K562 (cell line): ENCODE results near the gene VIM. TPM values are rescaled to one million over a fixed set of nuclear protein-coding genes. Genes with fewer than 3 reads are reported as not detected.

Experiments used
- AFF1 ChIP-seq, 2 experiments: fragments of 450-650 bp; IDR thresholded peaks; 2 replicates each; pipeline ENCODE4 v1.6.1; 2018; ENCODE audit warnings: mild to moderate bottlenecking in 2 of 2, low read depth in 1 of 2; ENCODE audit not compliant: partially characterized antibody in 2 of 2
- KHSRP ChIP-seq: fragments of 450-650 bp; IDR thresholded peaks from 2 replicates; pipeline ENCODE4 v1.6.1; 2017
- NFIC ChIP-seq: fragments of 450-650 bp; IDR thresholded peaks from 2 replicates; pipeline ENCODE4 v1.6.1; 2017; ENCODE audit warnings: mild to moderate bottlenecking, inconsistent platforms
- NFRKB ChIP-seq: fragments of 450-650 bp; IDR thresholded peaks from 2 replicates; pipeline ENCODE4 v1.6.1; 2016; ENCODE audit warnings: low read depth
- POLR2AphosphoS5 ChIP-seq: IDR thresholded peaks from 2 replicates; pipeline ENCODE4 v1.6.1; 2011; ENCODE audit warnings: mild to moderate bottlenecking, low read depth, low read length, moderate library complexity; ENCODE audit not compliant: control insufficient read depth, insufficient read depth
- REST ChIP-seq, 2 experiments: fragments of 450-650 bp; formaldehyde crosslinking in 1 of 2; IDR thresholded peaks; 2 replicates each; pipeline versions ENCODE4 v1.4.0 to v1.6.1; 2014 to 2020; ENCODE audit warnings: mild to moderate bottlenecking in 2 of 2, borderline replicate concordance in 1 of 2, low read depth in 1 of 2
- TAF15 ChIP-seq: fragments of 200-400 bp; formaldehyde crosslinking; IDR thresholded peaks from 2 replicates; pipeline ENCODE4 v1.6.1; 2017; ENCODE audit warnings: mild to moderate bottlenecking, low read depth, low read length, moderate library complexity
- THRB ChIP-seq: fragments of 450-650 bp; formaldehyde crosslinking; conservative IDR thresholded peaks from 2 replicates; pipeline ENCODE4 v1.4.0; 2022; ENCODE audit warnings: mild to moderate bottlenecking, missing genetic modification characterization
- ZBTB9 ChIP-seq: fragments of 450-650 bp; formaldehyde crosslinking; IDR thresholded peaks from 2 replicates; pipeline ENCODE4 v1.4.0; 2020; ENCODE audit warnings: mild to moderate bottlenecking, moderate library complexity
- polyA plus RNA-seq, 8 experiments: library from polyadenylated mRNA; depleted of rRNA in 4 of 8; stranded (reverse) in 5 of 8; unstranded in 3 of 8; fragments of >200 nt; fragmentation: Nextera tagmentation in 2 of 8; fragmentation: Illumina TruSeq in 1 of 8; extraction: Ambion mirVana in 2 of 8; extraction: Trizol in 1 of 8; gene quantifications; 2 replicates each; pipeline versions ENCODE4 v1.2.1 to v1.2.3, GENCODE V29; 2011 to 2014; ENCODE audit warnings: inconsistent platforms in 1 of 8, missing spikeins in 1 of 8
- total RNA-seq, 7 experiments: library from RNA; depleted of rRNA in 6 of 7; stranded (reverse); fragments of >200 nt in 6 of 7; fragmentation: Illumina TruSeq in 2 of 7; extraction: Trizol in 2 of 7; gene quantifications; 2 replicates each; pipeline versions ENCODE4 v1.2.1 to v1.2.3, GENCODE V29; 2011 to 2021; ENCODE audit warnings: low replicate concordance in 1 of 7

VIM gene
- total and polyA plus RNA-seq, 9 of the 15 experiments (the other 6 are each of a cell fraction or from before 2014, with no cell fraction given) = 86.0 to 621 (median 383) TPM

- TF ChIP-seq REST (IDR thresholded peaks at IDR 0.05; ENCODE audit: borderline replicate concordance) (peak; percentile 91), REST (CRISPR knock-in tag; IDR thresholded peaks at IDR 0.05; ENCODE audit: low read depth) (0 out of 2 replicates have a peak, but pooled peaks have one; percentile 35), TAF15 (no peak), POLR2AphosphoS5 (peak; percentile 68), THRB (CRISPR knock-in tag) (no peak), ZBTB9 (CRISPR knock-in tag) (0 out of 2 replicates have a peak, but pooled peaks have one; percentile 82), NFIC (peak; percentile 91), AFF1 (IDR thresholded peaks at IDR 0.05; ENCODE audit: low read depth in 1 of 2, partially characterized antibody in 2 of 2) (peak in 1 of 2 experiments; percentile 57), KHSRP (no peak), NFRKB (peak; percentile 56; the same call in 1 of the 2 replicates)
Measured at GRCh38 chr10:17228091-17229015, at the start of gene VIM (continued).
